Breast epithelium (tissue), 3 donors: ENCODE data around the gene FYCO1.

Source experiments
- CTCF ChIP-seq, 3 donors: fragments of 450-650 bp; IDR thresholded peaks; one replicate each; pipeline ENCODE4 v1.5.1; 2016 to 2017; ENCODE audit warnings: antibody characterized with exemption in 3 of 3, mild to moderate bottlenecking in 3 of 3, moderate library complexity in 3 of 3
- POLR2A ChIP-seq: fragments of 450-650 bp; IDR thresholded peaks from one replicate; pipeline ENCODE4 v1.6.1; 2016; ENCODE audit warnings: antibody characterized with exemption, mild to moderate bottlenecking, moderate library complexity
- POLR2AphosphoS5 ChIP-seq, 3 donors: sonication (generic); formaldehyde crosslinking; IDR thresholded peaks; one replicate each; pipeline ENCODE4 v1.6.1; 2017; ENCODE audit warnings: antibody characterized with exemption in 3 of 3

GRCh38 chr3:46019707-46020106 is 24.1 kb upstream of the FYCO1 start:
- TF ChIP-seq POLR2A (no peak), CTCF (IDR thresholded peaks at IDR 0.05) (no peak), POLR2AphosphoS5 (IDR thresholded peaks at IDR 0.05) (no peak)
